RWPE2 (cell line): ENCODE data around the gene WDSUB1.

Source experiments
- ATAC-seq: fragments of 200-7000 bp; cut with Tn5 transposase; 3 replicates; pipeline ENCODE4 v1.9.1; 2021; ENCODE audit warnings: low read depth
- DNase-seq: peaks from one replicate; pipeline ENCODE4 v3.0.0-alpha.2; 2020; ENCODE audit warnings: low spot score
- H3K27ac ChIP-seq: fragments of 450-650 bp; 2 replicates; pipeline ENCODE4 v1.5.1; 2017; ENCODE audit warnings: mild to moderate bottlenecking; ENCODE audit not compliant: poor library complexity, severe bottlenecking
- H3K27me3 ChIP-seq: fragments of 250-450 bp; sonication (Bioruptor Pico); 2 replicates; pipeline ENCODE4 v1.5.1; 2021; ENCODE audit warnings: mild to moderate bottlenecking, moderate library complexity; ENCODE audit not compliant: insufficient read depth, poor library complexity, severe bottlenecking
- H3K36me3 ChIP-seq: fragments of 250-450 bp; sonication (Bioruptor Pico); 2 replicates; pipeline ENCODE4 v1.5.1; 2020; ENCODE audit warnings: low read depth, mild to moderate bottlenecking, moderate library complexity
- H3K4me1 ChIP-seq: fragments of 250-450 bp; sonication (Bioruptor Pico); 2 replicates; pipeline ENCODE4 v1.5.1; 2021; ENCODE audit warnings: mild to moderate bottlenecking, moderate library complexity; ENCODE audit not compliant: insufficient read depth, poor library complexity, severe bottlenecking
- H3K4me3 ChIP-seq: fragments of 250-450 bp; sonication (Bioruptor Pico); 2 replicates; pipeline ENCODE4 v1.5.1; 2021; ENCODE audit warnings: mild to moderate bottlenecking, moderate library complexity; ENCODE audit not compliant: severe bottlenecking
- H3K9me3 ChIP-seq: fragments of 250-450 bp; sonication (Bioruptor Pico); 2 replicates; pipeline ENCODE4 v1.5.1; 2021; ENCODE audit warnings: mild to moderate bottlenecking, moderate library complexity; ENCODE audit not compliant: severe bottlenecking
- TF ChIP-seq, protein P1 (sequence below): fragments of 450-650 bp; IDR thresholded peaks from one replicate; pipeline ENCODE4 v1.5.1; 2017; ENCODE audit warnings: mild to moderate bottlenecking, moderate library complexity; ENCODE audit not compliant: poor library complexity, severe bottlenecking

WDSUB1 gene

DNA sequence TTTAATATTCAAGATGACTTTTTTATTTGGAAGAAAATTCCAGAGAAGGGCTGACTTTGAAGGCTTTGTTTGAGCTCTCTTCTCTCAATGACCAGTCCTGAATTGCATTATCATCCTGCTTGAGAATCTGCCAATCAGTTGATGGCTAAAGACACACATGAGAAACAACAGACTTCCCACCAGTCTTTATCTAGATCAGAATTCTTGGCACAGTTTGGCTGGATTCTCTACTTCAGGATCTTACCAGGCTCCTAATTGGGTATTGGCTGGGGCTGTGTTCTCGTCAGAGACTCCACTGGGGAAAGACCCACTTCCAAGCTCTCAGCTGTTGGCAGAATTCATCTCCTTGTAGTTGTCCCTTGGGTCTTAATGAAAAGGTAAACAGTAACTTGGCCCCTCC lies 86.0 kb downstream of the WDSUB1 start:
- Histone ChIP-seq H3K36me3 (peaks cover 58% of the 10 kb centered on the region), H3K4me3 (no peak overlapping the region), H3K9me3 (no peaks in the 10 kb centered on the region), H3K27me3 (no peaks in the 10 kb centered on the region), H3K4me1 (no peaks in the 10 kb centered on the region), H3K27ac (no peak overlapping the region)
- ATAC-seq (no peak), DNase-seq (no peak)
- TF ChIP-seq, protein P1, sequence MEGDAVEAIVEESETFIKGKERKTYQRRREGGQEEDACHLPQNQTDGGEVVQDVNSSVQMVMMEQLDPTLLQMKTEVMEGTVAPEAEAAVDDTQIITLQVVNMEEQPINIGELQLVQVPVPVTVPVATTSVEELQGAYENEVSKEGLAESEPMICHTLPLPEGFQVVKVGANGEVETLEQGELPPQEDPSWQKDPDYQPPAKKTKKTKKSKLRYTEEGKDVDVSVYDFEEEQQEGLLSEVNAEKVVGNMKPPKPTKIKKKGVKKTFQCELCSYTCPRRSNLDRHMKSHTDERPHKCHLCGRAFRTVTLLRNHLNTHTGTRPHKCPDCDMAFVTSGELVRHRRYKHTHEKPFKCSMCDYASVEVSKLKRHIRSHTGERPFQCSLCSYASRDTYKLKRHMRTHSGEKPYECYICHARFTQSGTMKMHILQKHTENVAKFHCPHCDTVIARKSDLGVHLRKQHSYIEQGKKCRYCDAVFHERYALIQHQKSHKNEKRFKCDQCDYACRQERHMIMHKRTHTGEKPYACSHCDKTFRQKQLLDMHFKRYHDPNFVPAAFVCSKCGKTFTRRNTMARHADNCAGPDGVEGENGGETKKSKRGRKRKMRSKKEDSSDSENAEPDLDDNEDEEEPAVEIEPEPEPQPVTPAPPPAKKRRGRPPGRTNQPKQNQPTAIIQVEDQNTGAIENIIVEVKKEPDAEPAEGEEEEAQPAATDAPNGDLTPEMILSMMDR, result no peak

DNA sequence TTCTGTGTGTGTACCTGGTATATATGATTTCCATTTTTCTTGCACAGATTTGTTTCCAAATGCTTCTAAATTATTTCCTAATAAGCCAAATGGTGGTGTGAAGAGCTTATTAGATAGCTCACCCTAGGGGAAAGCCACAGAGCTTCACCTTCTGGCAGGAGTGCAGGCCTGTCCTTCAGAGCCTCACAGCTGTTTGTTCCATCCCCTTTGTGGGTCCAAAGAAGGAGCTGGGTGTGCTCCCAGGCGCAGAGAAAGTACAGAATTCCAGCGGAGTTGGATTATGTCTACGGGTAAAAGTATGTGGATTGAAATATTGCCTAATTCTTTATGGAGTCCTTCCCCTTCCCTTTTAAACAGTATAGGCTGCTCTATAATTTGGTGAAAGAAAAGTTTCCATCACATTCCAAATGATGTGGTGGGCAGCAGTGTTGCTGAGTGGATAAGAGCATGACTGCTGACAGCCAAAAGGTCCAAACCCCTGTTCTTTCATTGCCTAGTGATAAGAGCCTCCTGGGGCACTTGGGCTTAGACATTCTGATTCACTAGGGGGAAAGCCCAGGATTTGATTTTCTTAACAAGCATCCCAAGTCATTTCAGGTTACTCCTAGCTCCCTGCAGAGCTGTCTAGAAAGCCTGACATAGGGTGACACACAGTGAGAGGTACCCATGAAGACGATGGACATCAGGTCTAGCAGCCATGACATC lies 86.6 kb downstream of the WDSUB1 start:
- TF ChIP-seq, protein P1, result no peak
- H3K4me3 ChIP-seq, result no peak overlapping the region
- no peak for ATAC-seq
- no peak for DNase-seq
- H3K27ac ChIP-seq, result no peak overlapping the region
- peaks cover 58% of the 10 kb centered on the region for H3K36me3 ChIP-seq
- H3K4me1 ChIP-seq, result no peaks in the 10 kb centered on the region
- no peaks in the 10 kb centered on the region for H3K27me3 ChIP-seq
- H3K9me3 ChIP-seq, result no peaks in the 10 kb centered on the region

DNA sequence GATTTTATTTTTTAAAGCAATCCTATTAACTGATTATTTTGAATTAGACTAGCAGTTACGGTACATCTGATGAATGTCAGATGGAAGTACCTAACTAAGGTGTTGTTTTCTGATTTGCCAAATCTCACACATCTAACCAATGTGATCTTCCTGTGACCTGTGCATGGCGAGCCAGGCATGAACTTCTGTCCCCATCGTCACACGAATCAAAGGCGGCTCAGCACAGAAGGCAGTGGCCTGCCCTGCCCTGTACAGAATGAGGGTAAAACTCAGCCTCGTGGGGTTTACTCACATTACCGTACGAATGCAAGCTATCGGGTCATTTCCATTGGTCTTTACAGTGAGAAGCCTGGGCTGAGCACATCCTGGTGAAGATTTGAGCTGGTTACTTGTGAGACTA lies 87.3 kb downstream of the WDSUB1 start:
- TF ChIP-seq, protein P1, result no peak
- no peaks in the 10 kb centered on the region for H3K9me3 ChIP-seq
- no peak overlapping the region for H3K27ac ChIP-seq
- peaks cover 65% of the 10 kb centered on the region for H3K36me3 ChIP-seq
- no peaks in the 10 kb centered on the region for H3K27me3 ChIP-seq
- ATAC-seq (no peak), DNase-seq (no peak)
- H3K4me3 ChIP-seq, result no peak overlapping the region
- H3K4me1 ChIP-seq, result no peaks in the 10 kb centered on the region

DNA sequence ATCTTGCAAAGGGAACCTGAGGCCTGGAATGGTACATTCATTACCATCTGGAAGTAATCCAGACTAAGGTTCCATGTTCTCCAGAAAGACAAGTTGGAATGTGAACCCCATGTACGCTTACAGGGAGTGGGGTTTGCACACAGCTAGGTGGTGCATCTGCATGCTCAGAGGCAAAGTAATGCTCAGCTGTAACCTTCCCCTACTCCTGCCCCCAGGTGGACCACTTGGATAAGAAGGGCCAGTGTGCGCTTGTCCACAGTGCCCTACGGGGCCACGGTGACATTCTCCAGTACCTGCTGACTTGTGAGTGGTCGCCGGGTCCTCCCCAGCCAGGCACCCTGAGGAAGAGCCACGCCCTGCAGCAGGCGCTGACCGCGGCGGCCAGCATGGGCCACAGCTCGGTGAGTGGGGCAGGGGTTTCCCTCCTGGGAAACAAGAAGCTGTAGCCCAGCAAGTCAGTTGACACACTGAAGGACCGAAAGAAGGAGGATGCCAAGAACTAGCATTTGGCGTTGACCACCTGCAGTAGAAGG lies 90.0 kb downstream of the WDSUB1 start:
- DNase-seq, result no peak
- H3K9me3 ChIP-seq, result no peaks in the 10 kb centered on the region
- TF ChIP-seq, protein P1, result no peak

DNA sequence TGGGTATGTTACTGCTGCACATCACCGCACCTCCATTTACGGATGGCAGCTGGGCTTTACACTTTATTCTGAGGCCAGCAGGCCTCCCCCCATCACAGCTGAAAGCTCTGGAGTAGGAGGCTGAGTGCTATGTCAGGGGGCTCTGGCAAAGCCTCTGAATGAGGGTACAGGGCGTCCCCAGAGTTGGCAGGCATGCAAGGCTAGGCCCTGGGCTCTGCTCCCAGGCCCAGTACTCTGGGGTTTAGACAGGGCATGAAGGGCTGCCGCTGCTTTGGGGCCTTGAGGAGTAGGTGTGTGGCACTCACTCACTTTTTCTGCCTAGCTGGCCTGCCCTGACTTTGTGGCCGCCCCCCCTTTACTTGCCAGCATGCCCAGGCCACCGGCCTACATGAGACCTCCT lies 90.8 kb downstream of the WDSUB1 start:
- Histone ChIP-seq H3K27ac (no peak overlapping the region), H3K4me3 (no peak overlapping the region), H3K27me3 (no peaks in the 10 kb centered on the region), H3K9me3 (no peaks in the 10 kb centered on the region), H3K4me1 (no peaks in the 10 kb centered on the region), H3K36me3 (peaks cover 83% of the 10 kb centered on the region)
- ATAC-seq, result no peak
- no peak for DNase-seq
- TF ChIP-seq, protein P1, result no peak

More for the DNA sequence above, 90.0 kb downstream of the WDSUB1 start:
- no peak for ATAC-seq
- no peaks in the 10 kb centered on the region for H3K4me1 ChIP-seq
- H3K36me3 ChIP-seq, result peaks cover 80% of the 10 kb centered on the region
- no peak overlapping the region for H3K27ac ChIP-seq
- H3K4me3 ChIP-seq, result no peak overlapping the region
- no peaks in the 10 kb centered on the region for H3K27me3 ChIP-seq
